GM12874 (cell line): ENCODE measurements around the gene DGKA.

Experiments used
- TF ChIP-seq, protein P1 (sequence below): IDR thresholded peaks from 2 replicates; pipeline ENCODE4 v1.5.1; 2011; ENCODE audit warnings: low read depth, mild to moderate bottlenecking, control low read depth, low read length, moderate library complexity; ENCODE audit not compliant: insufficient read depth

DGKA gene

DNA sequence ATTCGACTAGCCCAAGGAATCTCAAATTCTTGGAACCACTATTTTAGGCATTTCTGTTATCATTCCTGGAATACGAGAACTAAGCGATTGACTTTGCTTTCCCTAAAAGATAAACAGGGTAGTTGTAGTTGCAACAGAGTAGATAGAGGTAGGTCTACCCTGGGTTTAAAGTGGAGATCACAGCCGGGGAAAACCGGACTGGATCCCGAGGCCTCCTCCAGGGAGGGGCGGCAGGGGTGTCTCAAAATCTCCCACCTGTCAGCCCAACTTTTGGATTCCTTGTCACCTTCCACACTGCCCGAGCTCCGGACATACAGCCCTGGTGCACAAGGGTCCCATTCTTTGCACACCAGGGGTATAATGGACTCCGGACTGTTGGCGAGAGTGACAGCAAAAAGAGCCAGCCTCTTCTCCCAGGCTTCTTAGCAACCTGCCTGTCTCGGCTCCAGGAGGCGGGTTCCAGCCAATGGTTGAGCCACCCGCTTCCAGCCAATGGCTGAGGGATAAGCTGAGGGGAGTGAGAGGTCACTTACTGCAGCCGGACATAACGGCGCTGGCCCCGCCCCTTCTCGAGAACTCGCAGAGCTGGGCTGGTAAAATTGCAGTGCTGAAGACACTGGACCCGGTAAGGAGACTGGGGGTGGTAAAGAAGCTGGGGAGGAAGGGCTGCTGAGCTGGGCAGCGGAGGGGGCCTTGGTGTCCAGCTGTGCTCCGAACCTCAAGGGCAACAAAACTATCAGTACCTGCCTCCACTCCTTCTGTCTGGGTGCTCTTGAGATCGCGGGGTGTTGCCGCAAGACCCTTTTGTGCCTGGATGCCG is 66.0 kb downstream of the DGKA start, which contains the start of gene SUOX:
SUOX (plus strand) TSS at position 562 of the 820 bp plus-strand sequence. CDS start 4,946 bp downstream, outside the sequence.
- TF ChIP-seq, protein P1, sequence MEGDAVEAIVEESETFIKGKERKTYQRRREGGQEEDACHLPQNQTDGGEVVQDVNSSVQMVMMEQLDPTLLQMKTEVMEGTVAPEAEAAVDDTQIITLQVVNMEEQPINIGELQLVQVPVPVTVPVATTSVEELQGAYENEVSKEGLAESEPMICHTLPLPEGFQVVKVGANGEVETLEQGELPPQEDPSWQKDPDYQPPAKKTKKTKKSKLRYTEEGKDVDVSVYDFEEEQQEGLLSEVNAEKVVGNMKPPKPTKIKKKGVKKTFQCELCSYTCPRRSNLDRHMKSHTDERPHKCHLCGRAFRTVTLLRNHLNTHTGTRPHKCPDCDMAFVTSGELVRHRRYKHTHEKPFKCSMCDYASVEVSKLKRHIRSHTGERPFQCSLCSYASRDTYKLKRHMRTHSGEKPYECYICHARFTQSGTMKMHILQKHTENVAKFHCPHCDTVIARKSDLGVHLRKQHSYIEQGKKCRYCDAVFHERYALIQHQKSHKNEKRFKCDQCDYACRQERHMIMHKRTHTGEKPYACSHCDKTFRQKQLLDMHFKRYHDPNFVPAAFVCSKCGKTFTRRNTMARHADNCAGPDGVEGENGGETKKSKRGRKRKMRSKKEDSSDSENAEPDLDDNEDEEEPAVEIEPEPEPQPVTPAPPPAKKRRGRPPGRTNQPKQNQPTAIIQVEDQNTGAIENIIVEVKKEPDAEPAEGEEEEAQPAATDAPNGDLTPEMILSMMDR, result no peak

DNA sequence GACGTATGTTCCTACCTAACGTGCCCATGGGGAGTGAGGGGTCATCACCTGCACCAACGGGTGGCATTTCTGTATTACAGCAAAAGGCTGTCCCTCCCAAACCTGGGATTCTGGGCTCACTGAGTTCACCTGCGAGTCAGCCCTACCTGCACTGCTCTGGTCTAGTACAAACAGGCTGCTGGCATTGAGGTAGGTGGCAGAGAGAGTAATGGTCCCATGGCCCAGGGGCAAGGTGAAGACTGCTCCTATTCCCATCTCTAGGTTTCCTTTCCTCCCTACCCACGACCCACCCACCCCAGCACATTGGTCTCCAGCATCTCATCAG is 66.5 kb downstream of the DGKA start:
- TF ChIP-seq, protein P1, result no peak

DNA sequence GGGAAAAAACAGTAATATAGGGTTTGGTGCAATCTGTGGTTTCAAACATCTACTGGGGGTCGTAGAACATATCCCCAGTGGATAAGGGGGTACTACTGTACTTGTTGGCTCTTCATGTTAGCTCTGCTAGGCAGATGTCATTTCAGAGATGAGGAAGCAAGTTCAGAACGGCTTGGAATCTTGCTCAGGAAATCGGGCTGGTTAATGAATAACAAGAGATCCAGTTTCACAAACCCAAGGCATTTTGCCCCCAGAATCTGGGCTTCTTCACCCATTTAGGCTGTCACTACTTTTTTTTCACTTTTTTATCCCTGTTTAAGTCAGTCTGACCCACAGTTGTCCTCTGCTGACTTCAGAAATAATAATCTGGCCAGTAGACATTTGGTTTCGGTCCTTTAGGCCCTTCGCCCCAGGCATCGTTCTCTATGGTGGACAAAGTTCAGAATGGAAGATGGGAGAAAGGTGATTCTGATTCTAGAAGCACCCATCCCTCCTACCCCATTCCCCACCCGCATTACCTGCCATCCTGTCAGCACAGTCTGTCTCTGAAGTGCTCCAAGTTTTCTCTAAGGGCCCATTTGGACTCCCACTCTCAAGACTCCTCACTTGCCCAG is 70.6 kb downstream of the DGKA start:
- TF ChIP-seq, protein P1, result no peak
